ENCODE data around the gene MS4A8. TPM values are rescaled to one million over a fixed set of nuclear protein-coding genes. Genes with fewer than 3 reads are reported as not detected.
"Not testable (repeated sequence)": the region's sequence is repeated elsewhere in the genome, so short reads cannot be mapped to it uniquely, and the experiment has no call there.

The MS4A8 gene
- not detected for total RNA-seq
- polyA plus RNA-seq = not detected

- no peak for DNase-seq
- Histone ChIP-seq H3K4me3 (ENCODE audit: low read depth, low read length) (no peak within 1 kb of the TSS), H3K27me3 (ENCODE audit: control insufficient read depth, insufficient read depth, low read length) (peaks cover 9% of the 10 kb centered on the region), H3K9me3 (ENCODE audit: control insufficient read depth in 2 of 2, low read length in 2 of 2) (no peaks in the 10 kb centered on the region), H3K4me1 (ENCODE audit: control insufficient read depth, insufficient read depth, low read length, poor library complexity, severe bottlenecking) (no peaks in the 10 kb centered on the region), H3K36me3 (ENCODE audit: control insufficient read depth, insufficient read depth, low read length) (no peaks in the 10 kb centered on the region), H3K27ac (ENCODE audit: insufficient read depth, low read length, poor library complexity, severe bottlenecking) (no peak within 1 kb of the TSS)
- no peak within 1 kb of the TSS for H3K4me3 Mint-ChIP-seq
- peaks cover 0 to 1% (median 0%) of the 10 kb centered on the region in 7 donors for H3K9me3 Mint-ChIP-seq
- no peak for ATAC-seq (ENCODE audit: low read depth in 2 of 2)
- H3K27me3 Mint-ChIP-seq = no peaks in the 10 kb centered on the region
- no peaks in the 10 kb centered on the region for H3K36me3 Mint-ChIP-seq
- H3K4me1 Mint-ChIP-seq = no peaks in the 10 kb centered on the region
- H3K27ac Mint-ChIP-seq = no peak within 1 kb of the TSS
These were observed at the start of gene MS4A8 for GRCh38 chr11:60699284-60699691. MS4A8 (plus strand) TSS chr11:60699612; CDS start chr11:60700861, 1,249 bp downstream.

DNA sequence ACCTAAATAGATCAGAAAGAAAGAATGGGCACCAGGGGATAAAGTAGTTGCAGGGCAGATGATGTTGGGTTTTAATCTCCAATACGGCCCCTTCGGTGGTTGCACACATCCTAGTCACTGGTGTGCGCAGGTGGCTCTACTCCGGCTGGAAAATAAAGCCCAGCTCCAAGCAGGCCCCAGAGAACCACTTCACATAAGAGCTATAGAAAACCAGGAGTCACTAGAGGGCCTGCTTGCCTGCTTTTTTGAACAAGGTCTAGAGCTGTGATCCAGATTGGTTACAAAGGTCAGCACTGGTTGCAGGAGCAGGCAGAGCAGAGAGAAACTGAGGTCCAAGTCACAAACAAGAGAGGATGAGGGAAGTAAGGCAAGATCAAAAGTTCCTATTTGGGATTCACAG lies 41.5 kb upstream of the MS4A8 start:
- Histone ChIP-seq H3K27ac (ENCODE audit: insufficient read depth, low read length, poor library complexity, severe bottlenecking) (no peak overlapping the region), H3K4me3 (ENCODE audit: low read depth, low read length) (no peak overlapping the region), H3K9me3 (ENCODE audit: control insufficient read depth in 2 of 2, low read length in 2 of 2) (no peaks in the 10 kb centered on the region), H3K27me3 (ENCODE audit: control insufficient read depth, insufficient read depth, low read length) (peaks cover 3% of the 10 kb centered on the region), H3K4me1 (ENCODE audit: control insufficient read depth, insufficient read depth, low read length, poor library complexity, severe bottlenecking) (no peaks in the 10 kb centered on the region), H3K36me3 (ENCODE audit: control insufficient read depth, insufficient read depth, low read length) (no peaks in the 10 kb centered on the region)
- DNase-seq (no peak), ATAC-seq (ENCODE audit: low read depth in 2 of 2) (no peak)
- Mint-ChIP-seq H3K27ac (no peak overlapping the region), H3K9me3 (peaks cover 0 to 3% (median 0%) of the 10 kb centered on the region in 7 donors), H3K4me3 (no peak overlapping the region), H3K4me1 (no peaks in the 10 kb centered on the region), H3K27me3 (peaks cover 11% of the 10 kb centered on the region), H3K36me3 (no peaks in the 10 kb centered on the region)

- no peak overlapping the region for H3K4me3 ChIP-seq (ENCODE audit: low read depth, low read length)
- DNase-seq (no peak), ATAC-seq (ENCODE audit: low read depth in 2 of 2) (no peak)
- Mint-ChIP-seq H3K9me3 (peaks cover 0 to 3% (median 0%) of the 10 kb centered on the region in 7 donors), H3K27me3 (peaks cover 11% of the 10 kb centered on the region), H3K36me3 (no peaks in the 10 kb centered on the region), H3K27ac (no peak overlapping the region), H3K4me1 (no peaks in the 10 kb centered on the region), H3K4me3 (no peak overlapping the region)
- no peaks in the 10 kb centered on the region for H3K36me3 ChIP-seq (ENCODE audit: control insufficient read depth, insufficient read depth, low read length)
- H3K4me1 ChIP-seq (ENCODE audit: control insufficient read depth, insufficient read depth, low read length, poor library complexity, severe bottlenecking) = no peaks in the 10 kb centered on the region
- H3K9me3 ChIP-seq (ENCODE audit: control insufficient read depth in 2 of 2, low read length in 2 of 2) = no peaks in the 10 kb centered on the region
- no peak overlapping the region for H3K27ac ChIP-seq (ENCODE audit: insufficient read depth, low read length, poor library complexity, severe bottlenecking)
- H3K27me3 ChIP-seq (ENCODE audit: control insufficient read depth, insufficient read depth, low read length) = peaks cover 3% of the 10 kb centered on the region
These were observed 41.0 kb upstream of the MS4A8 start for GRCh38 chr11:60658409-60658808.

DNA sequence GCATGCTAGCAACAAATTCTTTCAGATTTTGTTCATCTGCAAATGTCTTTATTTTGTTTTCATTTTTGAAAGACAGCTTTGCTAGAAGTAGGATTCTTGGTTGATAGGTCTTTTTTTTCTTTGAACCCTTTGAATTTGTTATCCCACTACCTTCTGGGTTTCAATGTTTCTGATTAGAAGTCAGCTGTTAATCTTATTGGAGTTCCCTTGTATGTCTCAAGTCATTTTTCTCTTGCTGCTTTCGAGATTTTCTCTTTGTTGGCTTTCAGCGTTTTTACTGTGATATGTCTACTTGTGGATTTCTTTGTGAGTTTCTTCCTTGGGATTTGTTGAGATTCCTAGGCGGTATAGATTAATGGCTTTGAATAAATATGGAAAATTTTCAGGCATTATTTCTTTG lies 27.2 kb upstream of the MS4A8 start:
- ATAC-seq (ENCODE audit: low read depth in 2 of 2) = no peak
- H3K4me1 Mint-ChIP-seq = no peaks in the 10 kb centered on the region
- Histone ChIP-seq H3K27me3 (ENCODE audit: control insufficient read depth, insufficient read depth, low read length) (peaks cover 5% of the 10 kb centered on the region), H3K27ac (ENCODE audit: insufficient read depth, low read length, poor library complexity, severe bottlenecking) (no peak overlapping the region), H3K36me3 (ENCODE audit: control insufficient read depth, insufficient read depth, low read length) (no peaks in the 10 kb centered on the region), H3K4me3 (ENCODE audit: low read depth, low read length) (no peak overlapping the region), H3K4me1 (ENCODE audit: control insufficient read depth, insufficient read depth, low read length, poor library complexity, severe bottlenecking) (no peaks in the 10 kb centered on the region), H3K9me3 (ENCODE audit: control insufficient read depth in 2 of 2, low read length in 2 of 2) (peaks cover 17 to 18% of the 10 kb centered on the region in 2 experiments)
- peaks cover 16% of the 10 kb centered on the region for H3K27me3 Mint-ChIP-seq
- no peak overlapping the region for H3K4me3 Mint-ChIP-seq
- H3K36me3 Mint-ChIP-seq = no peaks in the 10 kb centered on the region
- H3K27ac Mint-ChIP-seq = no peak overlapping the region
- H3K9me3 Mint-ChIP-seq = peaks cover 2 to 16% (median 7%) of the 10 kb centered on the region in 7 donors
- no peak for DNase-seq

DNA sequence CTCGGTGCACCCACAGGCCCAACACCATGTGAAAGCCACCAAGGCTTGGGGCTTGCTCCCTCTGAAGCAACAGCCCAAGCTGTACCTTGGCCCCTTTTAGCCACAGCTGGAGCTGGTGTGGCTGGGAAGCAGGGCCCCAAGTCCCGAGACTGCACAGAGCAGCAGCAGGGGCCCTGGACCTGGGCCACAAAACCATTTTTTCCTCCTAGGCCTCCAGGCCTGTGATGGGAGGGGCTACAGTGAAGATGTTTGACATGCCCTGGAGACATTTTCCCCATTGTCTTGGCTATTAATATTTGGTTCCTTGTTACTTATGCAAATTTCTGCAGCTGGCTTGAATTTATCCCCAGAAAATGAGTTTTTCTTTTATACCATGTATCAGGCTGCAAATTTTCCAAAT lies 21.2 kb upstream of the MS4A8 start:
- not testable (repeated sequence) for DNase-seq; H3K27me3 ChIP-seq (ENCODE audit: control insufficient read depth, insufficient read depth, low read length); H3K4me1 ChIP-seq (ENCODE audit: control insufficient read depth, insufficient read depth, low read length, poor library complexity, severe bottlenecking); H3K27me3 Mint-ChIP-seq; H3K4me3 ChIP-seq (ENCODE audit: low read depth, low read length); H3K27ac Mint-ChIP-seq; H3K36me3 ChIP-seq (ENCODE audit: control insufficient read depth, insufficient read depth, low read length); H3K36me3 Mint-ChIP-seq; H3K4me3 Mint-ChIP-seq; H3K4me1 Mint-ChIP-seq; H3K27ac ChIP-seq (ENCODE audit: insufficient read depth, low read length, poor library complexity, severe bottlenecking); ATAC-seq (ENCODE audit: low read depth in 2 of 2)
- H3K9me3 Mint-ChIP-seq = peaks cover 4 to 30% (median 9%) of the 10 kb centered on the region in 7 donors
- peaks cover 16 to 23% of the 10 kb centered on the region in 2 experiments for H3K9me3 ChIP-seq (ENCODE audit: control insufficient read depth in 2 of 2, low read length in 2 of 2)

DNA sequence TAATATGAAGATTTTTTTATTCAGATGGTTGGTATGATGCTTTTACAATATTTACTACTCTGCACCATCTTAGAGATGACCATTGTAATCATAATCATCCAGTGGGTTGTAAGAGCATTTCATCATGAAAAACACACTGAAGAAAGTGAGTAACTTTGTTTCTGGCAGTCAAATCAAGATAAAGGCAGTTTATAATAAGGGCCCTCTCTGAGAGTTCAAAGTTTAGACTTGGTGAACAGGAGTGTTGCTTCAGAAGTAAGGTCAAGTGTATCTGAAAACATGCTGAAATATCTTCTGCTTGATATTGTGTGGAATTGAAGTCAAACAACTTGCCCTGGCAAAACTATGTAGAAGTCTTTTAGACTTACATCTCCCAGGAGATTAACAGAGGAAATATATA lies 19.5 kb upstream of the MS4A8 start:
- ATAC-seq (ENCODE audit: low read depth in 2 of 2) (no peak), DNase-seq (no peak)
- H3K4me1 Mint-ChIP-seq = no peaks in the 10 kb centered on the region
- peaks cover 12% of the 10 kb centered on the region for H3K27me3 Mint-ChIP-seq
- H3K27me3 ChIP-seq (ENCODE audit: control insufficient read depth, insufficient read depth, low read length) = peaks cover 2% of the 10 kb centered on the region
- no peak overlapping the region for H3K4me3 Mint-ChIP-seq
- no peaks in the 10 kb centered on the region for H3K36me3 ChIP-seq (ENCODE audit: control insufficient read depth, insufficient read depth, low read length)
- peaks cover 8% of the 10 kb centered on the region for H3K36me3 Mint-ChIP-seq
- no peak overlapping the region for H3K4me3 ChIP-seq (ENCODE audit: low read depth, low read length)
- no peak overlapping the region for H3K27ac ChIP-seq (ENCODE audit: insufficient read depth, low read length, poor library complexity, severe bottlenecking)
- peaks cover 4 to 30% (median 9%) of the 10 kb centered on the region in 7 donors for H3K9me3 Mint-ChIP-seq
- H3K4me1 ChIP-seq (ENCODE audit: control insufficient read depth, insufficient read depth, low read length, poor library complexity, severe bottlenecking) = no peaks in the 10 kb centered on the region
- peaks cover 7 to 20% of the 10 kb centered on the region in 2 experiments for H3K9me3 ChIP-seq (ENCODE audit: control insufficient read depth in 2 of 2, low read length in 2 of 2)
- H3K27ac Mint-ChIP-seq = no peak overlapping the region

- no peak overlapping the region for H3K27ac ChIP-seq (ENCODE audit: insufficient read depth, low read length, poor library complexity, severe bottlenecking)
- H3K27ac Mint-ChIP-seq = no peak overlapping the region
- no peaks in the 10 kb centered on the region for H3K4me1 ChIP-seq (ENCODE audit: control insufficient read depth, insufficient read depth, low read length, poor library complexity, severe bottlenecking)
- no peaks in the 10 kb centered on the region for H3K36me3 ChIP-seq (ENCODE audit: control insufficient read depth, insufficient read depth, low read length)
- no peak overlapping the region for H3K4me3 ChIP-seq (ENCODE audit: low read depth, low read length)
- no peak for DNase-seq
- H3K4me1 Mint-ChIP-seq = no peaks in the 10 kb centered on the region
- peak overlapping the region in 1 of 4 donors; percentile 78 for H3K4me3 Mint-ChIP-seq
- peaks cover 7 to 20% of the 10 kb centered on the region in 2 experiments for H3K9me3 ChIP-seq (ENCODE audit: control insufficient read depth in 2 of 2, low read length in 2 of 2)
- ATAC-seq (ENCODE audit: low read depth in 2 of 2) = no peak
- H3K9me3 Mint-ChIP-seq = peaks cover 4 to 30% (median 9%) of the 10 kb centered on the region in 7 donors
- H3K27me3 Mint-ChIP-seq = peaks cover 12% of the 10 kb centered on the region
- peaks cover 2% of the 10 kb centered on the region for H3K27me3 ChIP-seq (ENCODE audit: control insufficient read depth, insufficient read depth, low read length)
- peaks cover 8% of the 10 kb centered on the region for H3K36me3 Mint-ChIP-seq
These were observed 18.8 kb upstream of the MS4A8 start for GRCh38 chr11:60680455-60681119.

GRCh38 chr11:60684541-60684848 lies 14.9 kb upstream of the MS4A8 start:
- H3K27me3 Mint-ChIP-seq; H3K27ac ChIP-seq (ENCODE audit: insufficient read depth, low read length, poor library complexity, severe bottlenecking); H3K27me3 ChIP-seq (ENCODE audit: control insufficient read depth, insufficient read depth, low read length); DNase-seq; H3K4me1 ChIP-seq (ENCODE audit: control insufficient read depth, insufficient read depth, low read length, poor library complexity, severe bottlenecking); H3K36me3 Mint-ChIP-seq; H3K4me1 Mint-ChIP-seq; ATAC-seq (ENCODE audit: low read depth in 2 of 2); H3K4me3 Mint-ChIP-seq; H3K27ac Mint-ChIP-seq; H3K9me3 Mint-ChIP-seq; H3K36me3 ChIP-seq (ENCODE audit: control insufficient read depth, insufficient read depth, low read length); H3K9me3 ChIP-seq (ENCODE audit: control insufficient read depth in 2 of 2, low read length in 2 of 2); H3K4me3 ChIP-seq (ENCODE audit: low read depth, low read length): not testable (repeated sequence)

Data from CD4-positive, CD25-positive, alpha-beta regulatory T cell (primary cell).